ENCODE results near the gene ADAMTS17.

DNA sequence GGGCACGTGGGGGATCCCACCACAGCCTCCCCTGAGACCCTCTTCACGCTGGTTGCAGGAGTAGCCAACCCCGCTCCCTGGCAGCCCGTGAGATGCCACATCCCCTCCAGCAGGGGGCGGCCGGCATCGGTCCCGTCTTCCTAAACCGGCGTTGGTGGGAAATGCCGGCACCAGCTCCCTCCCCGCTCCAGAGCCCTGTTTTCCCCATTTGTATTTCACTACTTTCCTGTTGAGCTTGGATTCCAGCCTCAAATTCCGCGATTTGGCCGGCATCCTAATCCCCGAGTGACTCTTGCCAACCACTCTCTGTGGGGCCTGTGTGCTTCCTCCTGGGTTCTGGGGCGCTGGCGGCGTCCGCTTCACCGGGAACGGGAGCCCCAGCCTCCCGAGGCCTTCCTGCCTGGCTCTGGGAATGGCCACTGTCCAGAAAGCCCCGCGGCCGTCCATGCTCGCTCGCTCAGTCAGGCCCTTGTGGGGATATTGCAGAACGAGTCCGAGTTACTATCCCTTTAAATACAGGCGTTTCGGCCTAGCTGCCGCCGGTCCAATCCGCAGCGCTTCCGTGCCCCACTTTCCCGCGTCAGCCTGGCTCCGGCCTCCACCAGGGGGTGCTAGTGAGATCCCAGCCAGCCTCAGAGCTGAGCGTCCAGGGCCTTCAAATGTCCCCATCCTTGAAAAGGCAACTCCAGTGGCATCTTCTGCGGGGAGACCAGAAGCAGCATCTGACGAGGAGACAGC, 8.1 kb upstream of the ADAMTS17 start:
- TF ChIP-seq, protein P1, sequence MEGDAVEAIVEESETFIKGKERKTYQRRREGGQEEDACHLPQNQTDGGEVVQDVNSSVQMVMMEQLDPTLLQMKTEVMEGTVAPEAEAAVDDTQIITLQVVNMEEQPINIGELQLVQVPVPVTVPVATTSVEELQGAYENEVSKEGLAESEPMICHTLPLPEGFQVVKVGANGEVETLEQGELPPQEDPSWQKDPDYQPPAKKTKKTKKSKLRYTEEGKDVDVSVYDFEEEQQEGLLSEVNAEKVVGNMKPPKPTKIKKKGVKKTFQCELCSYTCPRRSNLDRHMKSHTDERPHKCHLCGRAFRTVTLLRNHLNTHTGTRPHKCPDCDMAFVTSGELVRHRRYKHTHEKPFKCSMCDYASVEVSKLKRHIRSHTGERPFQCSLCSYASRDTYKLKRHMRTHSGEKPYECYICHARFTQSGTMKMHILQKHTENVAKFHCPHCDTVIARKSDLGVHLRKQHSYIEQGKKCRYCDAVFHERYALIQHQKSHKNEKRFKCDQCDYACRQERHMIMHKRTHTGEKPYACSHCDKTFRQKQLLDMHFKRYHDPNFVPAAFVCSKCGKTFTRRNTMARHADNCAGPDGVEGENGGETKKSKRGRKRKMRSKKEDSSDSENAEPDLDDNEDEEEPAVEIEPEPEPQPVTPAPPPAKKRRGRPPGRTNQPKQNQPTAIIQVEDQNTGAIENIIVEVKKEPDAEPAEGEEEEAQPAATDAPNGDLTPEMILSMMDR (IDR thresholded peaks at IDR 0.05 in 4 of 5, conservative IDR thresholded peaks at IDR 0.05 in 1 of 5): peak; percentile 76 to 90 (median 87)
- TF ChIP-seq POLR2A (IDR thresholded peaks at IDR 0.05): peak; percentile 55 to 63
